OCI-LY7 (cell line): Measurements from ENCODE around the gene SH3TC2. TPM values are rescaled to one million over a fixed set of nuclear protein-coding genes. Genes with fewer than 3 reads are reported as not detected.

Experiments
- BruUV-seq: library from RNA; stranded (reverse); fragments of 400-500 nt; replicated peaks from 2 replicates; lab custom pipeline; 2021; lab: Mats Ljungman, UMichigan
- CTCF ChIA-PET: fragments of 300-600 bp; sonication (Branson Sonifier 250); formaldehyde crosslinking; loops from one replicate; lab custom pipeline; 2022; ENCODE audit warnings: antibody characterized with exemption; ENCODE audit not compliant: unreplicated experiment; lab: Charles Lee
- POLR2A ChIA-PET: fragments of 300-600 bp; sonication (Branson Sonifier 250); formaldehyde crosslinking; loops from one replicate; lab custom pipeline; 2022; ENCODE audit warnings: antibody characterized with exemption; lab: Charles Lee
- DNase-seq: peaks from one replicate; pipeline ENCODE4 v3.0.0-alpha.2; 2015; ENCODE audit warnings: low spot score
- H2AFZ ChIP-seq: fragments of 200-600 bp; sonication (generic), shearing (Covaris generic); 2 replicates; pipeline ENCODE4 v1.6.1; 2014; ENCODE audit warnings: mild to moderate bottlenecking, antibody characterized with exemption, low read length, moderate library complexity
- H3K27ac ChIP-seq: fragments of 200-600 bp; sonication (generic); 2 replicates; pipeline ENCODE4 v1.5.1; 2014; ENCODE audit warnings: mixed run types, low read depth, mild to moderate bottlenecking, moderate library complexity, low read length, inconsistent platforms; ENCODE audit not compliant: poor library complexity, severe bottlenecking
- H3K36me3 ChIP-seq: fragments of 200-600 bp; sonication (generic); 2 replicates; pipeline ENCODE4 v1.6.1; 2014; ENCODE audit warnings: mild to moderate bottlenecking, antibody characterized with exemption, low read length, moderate library complexity, mixed read lengths; ENCODE audit not compliant: insufficient read depth
- H3K4me1 ChIP-seq: fragments of 200-600 bp; sonication (generic); 2 replicates; pipeline ENCODE4 v1.5.1; 2014; ENCODE audit warnings: mild to moderate bottlenecking, low read length; ENCODE audit not compliant: insufficient read depth, poor library complexity, severe bottlenecking
- H3K4me2 ChIP-seq: fragments of 200-600 bp; sonication (generic); 2 replicates; pipeline ENCODE4 v1.6.1; 2014; ENCODE audit warnings: mild to moderate bottlenecking, low read length
- H3K4me3 ChIP-seq: fragments of 200-600 bp; sonication (generic); 2 replicates; pipeline ENCODE4 v1.5.1; 2014; ENCODE audit warnings: mild to moderate bottlenecking, low read depth, low read length; ENCODE audit not compliant: poor library complexity, severe bottlenecking
- H3K79me2 ChIP-seq: fragments of 200-600 bp; sonication (generic); 2 replicates; pipeline ENCODE4 v1.6.1; 2016; ENCODE audit warnings: low read depth, mild to moderate bottlenecking, low read length, moderate library complexity, mixed read lengths; ENCODE audit not compliant: insufficient read depth
- H3K9me2 ChIP-seq: fragments of 200-600 bp; sonication (generic); 2 replicates; pipeline ENCODE4 v1.6.1; 2016; ENCODE audit warnings: mild to moderate bottlenecking, low read length, mixed read lengths; ENCODE audit not compliant: insufficient read depth
- H3K9me3 ChIP-seq: fragments of 200-600 bp; sonication (generic); 2 replicates; pipeline ENCODE4 v1.6.1; 2014; ENCODE audit warnings: mild to moderate bottlenecking, mixed run types, low read length, mixed read lengths
- H4K20me1 ChIP-seq: fragments of 200-600 bp; sonication (generic); 2 replicates; pipeline ENCODE4 v1.6.1; 2014; ENCODE audit warnings: mild to moderate bottlenecking, antibody characterized with exemption, low read length, moderate library complexity, mixed read lengths; ENCODE audit not compliant: insufficient read depth
- CTCF ChIP-seq: fragments of 200-600 bp; sonication (generic); conservative IDR thresholded peaks from 2 replicates; pipeline ENCODE4 v1.5.1; 2014; ENCODE audit warnings: mild to moderate bottlenecking, antibody characterized with exemption, low read length, moderate library complexity, mixed read lengths
- EZH2phosphoT487 ChIP-seq: fragments of 200-600 bp; sonication (generic); IDR thresholded peaks from 2 replicates; pipeline ENCODE4 v1.6.1; 2018; ENCODE audit warnings: low read depth, borderline replicate concordance, mild to moderate bottlenecking, mixed run types, antibody characterized with exemption, low read length, moderate library complexity, mixed read lengths
- intact Hi-C: fragments of 100-400 bp; cut with micrococcal nuclease; formaldehyde crosslinking; loops from one replicate; pipeline ENCODE4 v1.10.0; 2022; ENCODE audit not compliant: unreplicated experiment
- total RNA-seq, 2 experiments: library from RNA; depleted of rRNA in 1 of 2; stranded (reverse); fragments of >200 nt in 1 of 2; shearing (Covaris generic) in 1 of 2; gene quantifications; 2 replicates each; pipeline ENCODE4 v1.2.3, GENCODE V29; 2014 to 2022

SH3TC2 gene
- total RNA-seq, 2 experiments from 2014 or later: not detected

GRCh38 chr5:149071756-149072155 lies 8.9 kb upstream of the SH3TC2 start:
- Histone ChIP-seq H2AFZ (no peak overlapping the region), H3K36me3 (no peaks in the 10 kb centered on the region), H3K9me3 (no peaks in the 10 kb centered on the region), H3K4me1 (no peaks in the 10 kb centered on the region), H4K20me1 (no peaks in the 10 kb centered on the region), H3K4me2 (no peak overlapping the region), H3K4me3 (no peak overlapping the region), H3K9me2 (no peaks in the 10 kb centered on the region), H3K27ac (no peak overlapping the region), H3K79me2 (no peaks in the 10 kb centered on the region)
- ChIA-PET CTCF (no interaction called here), POLR2A (no interaction called here)
- DNase-seq: no peak
- intact Hi-C loops: no loop called here
- BruUV-seq: no TSS peak
- no peak for TF ChIP-seq CTCF

GRCh38 chr5:149071216-149071615 lies 8.4 kb upstream of the SH3TC2 start:
- Histone ChIP-seq H3K4me3 (no peak overlapping the region), H4K20me1 (no peaks in the 10 kb centered on the region), H3K9me3 (no peaks in the 10 kb centered on the region), H3K79me2 (no peaks in the 10 kb centered on the region), H3K9me2 (no peaks in the 10 kb centered on the region; the same call in 1 of the 2 replicates), H3K4me2 (no peak overlapping the region), H3K27ac (no peak overlapping the region), H3K4me1 (no peaks in the 10 kb centered on the region), H2AFZ (no peak overlapping the region), H3K36me3 (no peaks in the 10 kb centered on the region)
- TF ChIP-seq CTCF (no peak), EZH2phosphoT487 (no peak)
- ChIA-PET CTCF (no interaction called here), POLR2A (no interaction called here)
- no TSS peak for BruUV-seq
- intact Hi-C loops: no loop called here
- no peak for DNase-seq

- no peaks in the 10 kb centered on the region; the same call in 1 of the 2 replicates for H3K9me2 ChIP-seq
- no peaks in the 10 kb centered on the region for H3K9me3 ChIP-seq
- no peaks in the 10 kb centered on the region for H3K79me2 ChIP-seq
- no peak overlapping the region for H3K4me2 ChIP-seq
- no peaks in the 10 kb centered on the region for H3K36me3 ChIP-seq
- ChIA-PET POLR2A (interaction anchor here (1.1 kb wide), 1 partner anchor 13 kb away, joined by 3 read pairs; no protein-coding TSS in a partner anchor), CTCF (no interaction called here)
- intact Hi-C loops: no loop called here
- no peak for DNase-seq
- no peak overlapping the region for H3K4me3 ChIP-seq
- H3K4me1 ChIP-seq: no peaks in the 10 kb centered on the region
- TF ChIP-seq CTCF (no peak), EZH2phosphoT487 (no peak)
- BruUV-seq: no TSS peak
- no peak overlapping the region for H2AFZ ChIP-seq
- H4K20me1 ChIP-seq: no peaks in the 10 kb centered on the region
- no peak overlapping the region for H3K27ac ChIP-seq
These were observed 6.8 kb upstream of the SH3TC2 start for GRCh38 chr5:149069711-149070110.
